C4-2B (cell line): ENCODE measurements around the gene CAMK1D.

Experiments used
- ZFX ChIP-seq: fragments of 450-650 bp; IDR thresholded peaks from 2 replicates; pipeline ENCODE4 v1.6.1; 2017
- TF ChIP-seq, protein P1 (sequence below): fragments of 450-650 bp; conservative IDR thresholded peaks from 2 replicates; pipeline ENCODE4 v1.5.1; 2017; ENCODE audit warnings: mild to moderate bottlenecking

DNA sequence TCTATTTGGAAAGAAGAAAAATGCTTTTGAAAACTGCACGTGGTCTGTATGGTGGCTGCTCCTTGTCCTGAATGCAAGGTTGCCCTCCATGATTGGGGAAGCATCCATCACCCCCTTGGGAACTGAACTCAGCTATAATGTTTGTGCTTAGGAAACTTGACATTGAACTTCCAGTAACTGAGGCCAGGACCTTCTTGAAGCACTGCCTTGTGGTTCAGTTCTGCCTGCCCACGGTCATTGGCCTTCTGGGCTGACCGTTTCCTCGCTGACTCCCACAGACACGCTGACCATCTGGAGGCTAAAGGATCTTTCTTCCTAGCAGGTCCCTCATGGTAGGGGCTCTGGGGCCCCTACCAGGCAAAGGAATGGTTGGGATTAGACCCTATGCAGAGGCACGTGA lies 247.8 kb downstream of the CAMK1D start:
- TF ChIP-seq, protein P1, sequence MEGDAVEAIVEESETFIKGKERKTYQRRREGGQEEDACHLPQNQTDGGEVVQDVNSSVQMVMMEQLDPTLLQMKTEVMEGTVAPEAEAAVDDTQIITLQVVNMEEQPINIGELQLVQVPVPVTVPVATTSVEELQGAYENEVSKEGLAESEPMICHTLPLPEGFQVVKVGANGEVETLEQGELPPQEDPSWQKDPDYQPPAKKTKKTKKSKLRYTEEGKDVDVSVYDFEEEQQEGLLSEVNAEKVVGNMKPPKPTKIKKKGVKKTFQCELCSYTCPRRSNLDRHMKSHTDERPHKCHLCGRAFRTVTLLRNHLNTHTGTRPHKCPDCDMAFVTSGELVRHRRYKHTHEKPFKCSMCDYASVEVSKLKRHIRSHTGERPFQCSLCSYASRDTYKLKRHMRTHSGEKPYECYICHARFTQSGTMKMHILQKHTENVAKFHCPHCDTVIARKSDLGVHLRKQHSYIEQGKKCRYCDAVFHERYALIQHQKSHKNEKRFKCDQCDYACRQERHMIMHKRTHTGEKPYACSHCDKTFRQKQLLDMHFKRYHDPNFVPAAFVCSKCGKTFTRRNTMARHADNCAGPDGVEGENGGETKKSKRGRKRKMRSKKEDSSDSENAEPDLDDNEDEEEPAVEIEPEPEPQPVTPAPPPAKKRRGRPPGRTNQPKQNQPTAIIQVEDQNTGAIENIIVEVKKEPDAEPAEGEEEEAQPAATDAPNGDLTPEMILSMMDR = no peak
- no peak for TF ChIP-seq ZFX
